HG03108 (cell line): Measurements from ENCODE around the gene RPS27L.
"Not testable (repeated sequence)": the region's sequence is repeated elsewhere in the genome, so short reads cannot be mapped to it uniquely, and the experiment has no call there.

Source experiments
- ATAC-seq: cut with Tn5 transposase; IDR thresholded peaks from one replicate; pipeline ENCODE4 v1.9.1; 2021; ENCODE audit warnings: moderate library complexity; ENCODE audit not compliant: unreplicated experiment

The RPS27L gene

GRCh38 chr15:63145426-63145825, 11.9 kb downstream of the RPS27L start:
- no peak for ATAC-seq

- no peak for ATAC-seq
These were observed 16.3 kb downstream of the RPS27L start for GRCh38 chr15:63140936-63141335.

GRCh38 chr15:63136742-63137141, 20.5 kb downstream of the RPS27L start:
- no peak for ATAC-seq

GRCh38 chr15:63135804-63136203, 21.5 kb downstream of the RPS27L start:
- no peak for ATAC-seq

- no peak for ATAC-seq
These were observed 22.0 kb downstream of the RPS27L start for GRCh38 chr15:63135281-63135680.

- ATAC-seq, result no peak
These were observed 22.9 kb downstream of the RPS27L start for GRCh38 chr15:63134245-63134985.

GRCh38 chr15:63133786-63134185, 23.5 kb downstream of the RPS27L start:
- no peak for ATAC-seq

- no peak for ATAC-seq
These were observed 30.6 kb downstream of the RPS27L start for GRCh38 chr15:63126726-63127125.

GRCh38 chr15:63124506-63124905, 32.8 kb downstream of the RPS27L start:
- no peak for ATAC-seq

GRCh38 chr15:63122002-63122875, 35.0 kb downstream of the RPS27L start:
- ATAC-seq, result peak; percentile 92

- peak; percentile 58 for ATAC-seq
These were observed 35.8 kb downstream of the RPS27L start, which contains the start of gene LACTB for GRCh38 chr15:63121382-63122001. LACTB (plus strand) TSS chr15:63121861; CDS start chr15:63121872, 11 bp downstream.

GRCh38 chr15:63118854-63119253, 38.4 kb downstream of the RPS27L start:
- ATAC-seq, result no peak

GRCh38 chr15:63114465-63114864, 42.8 kb downstream of the RPS27L start:
- ATAC-seq, result no peak

GRCh38 chr15:63112871-63113270, 44.4 kb downstream of the RPS27L start:
- ATAC-seq, result no peak

GRCh38 chr15:63111481-63111880, 45.8 kb downstream of the RPS27L start:
- ATAC-seq, result no peak

- ATAC-seq, result no peak
These were observed 46.8 kb downstream of the RPS27L start for GRCh38 chr15:63110428-63111026.

GRCh38 chr15:63109920-63110319, 47.4 kb downstream of the RPS27L start:
- ATAC-seq, result no peak

- no peak for ATAC-seq
These were observed 47.8 kb downstream of the RPS27L start for GRCh38 chr15:63109498-63109897.

GRCh38 chr15:63107895-63108546, 49.3 kb downstream of the RPS27L start:
- no peak for ATAC-seq

- ATAC-seq, result not testable (repeated sequence)
These were observed 51.9 kb downstream of the RPS27L start for GRCh38 chr15:63105354-63105753.

- ATAC-seq, result no peak
These were observed 52.5 kb downstream of the RPS27L start for GRCh38 chr15:63104727-63105126.
